ENCODE measurements around the gene SH3PXD2A. TPM values are rescaled to one million over a fixed set of nuclear protein-coding genes. Genes with fewer than 3 reads are reported as not detected.

The SH3PXD2A gene
- total and polyA plus RNA-seq, 9 donors = 33.2 to 95.0 (median 73.9) TPM

DNA sequence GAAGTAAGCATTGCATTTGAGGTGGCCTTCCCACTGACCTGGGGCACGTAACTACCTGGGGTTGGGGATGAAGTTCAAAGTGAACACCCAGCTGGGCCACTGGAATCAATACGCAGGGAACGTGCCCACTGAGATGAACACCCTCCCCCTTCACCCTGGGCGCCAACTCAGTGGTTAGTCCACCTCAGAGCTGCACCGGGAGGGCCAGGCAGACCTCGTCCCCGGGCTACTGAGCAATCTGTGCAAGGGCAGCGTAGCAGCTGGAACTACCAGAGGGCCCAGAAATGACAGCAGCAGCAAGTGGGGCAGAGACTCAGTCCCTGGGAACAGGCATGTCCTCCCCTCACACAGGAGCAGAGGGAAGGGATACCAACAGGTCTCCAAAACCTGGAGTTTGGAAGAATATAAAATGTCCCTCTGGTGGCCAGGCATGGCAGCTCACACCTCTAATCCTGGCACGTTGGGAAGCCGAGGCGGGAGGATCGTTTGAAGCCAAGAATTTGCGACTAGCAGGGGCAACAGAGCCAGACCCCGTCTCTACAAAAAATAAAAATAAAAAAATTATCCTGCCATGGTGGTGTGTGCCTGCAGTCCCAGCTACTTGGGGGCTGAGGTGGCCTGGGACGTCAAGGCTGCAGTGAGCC, 143.9 kb downstream of the SH3PXD2A start:
- WGBS (ENCODE audit: insufficient coverage) = 70% methylated on average over 2 of the region's 15 CpGs
- Histone ChIP-seq H3K4me1 (ENCODE audit: control insufficient read depth, insufficient read depth, low read length) (peaks cover 4% of the 10 kb centered on the region), H3K36me3 (ENCODE audit: control insufficient read depth, insufficient read depth, low read length) (no peaks in the 10 kb centered on the region), H3K27me3 (ENCODE audit: control insufficient read depth, insufficient read depth, low read length) (no peaks in the 10 kb centered on the region), H3K27ac (ENCODE audit: low read length) (no peak overlapping the region), H3K9me3 (replicated peaks; ENCODE audit: control insufficient read depth, low read depth, low read length) (no peaks in the 10 kb centered on the region), H3K4me3 (ENCODE audit: low read length) (no peak overlapping the region)
- no peak for DNase-seq

DNA sequence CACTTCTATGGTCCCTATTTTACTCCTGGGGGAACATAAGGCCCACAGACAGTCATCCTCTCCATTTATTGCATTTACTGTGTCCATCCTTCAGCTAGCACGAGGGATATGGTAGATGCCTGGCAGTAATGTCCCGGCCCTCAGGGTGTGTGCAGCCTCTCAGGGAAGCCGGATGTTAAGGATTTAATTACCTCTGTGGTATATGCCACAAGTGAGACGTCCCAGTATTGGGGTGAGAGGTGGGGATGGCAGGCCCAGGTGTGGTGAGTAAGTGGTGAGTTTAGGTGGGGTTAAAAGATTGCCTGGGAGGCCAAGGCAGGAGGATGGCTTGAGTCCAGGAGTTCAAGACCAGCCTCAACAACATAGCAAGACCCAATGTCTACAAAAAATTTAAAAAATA, 144.9 kb downstream of the SH3PXD2A start:
- H3K4me1 ChIP-seq (ENCODE audit: control insufficient read depth, insufficient read depth, low read length) = peaks cover 4% of the 10 kb centered on the region
- WGBS (ENCODE audit: insufficient coverage) = 84% methylated on average over 3 of the region's 4 CpGs
- no peak for DNase-seq

DNA sequence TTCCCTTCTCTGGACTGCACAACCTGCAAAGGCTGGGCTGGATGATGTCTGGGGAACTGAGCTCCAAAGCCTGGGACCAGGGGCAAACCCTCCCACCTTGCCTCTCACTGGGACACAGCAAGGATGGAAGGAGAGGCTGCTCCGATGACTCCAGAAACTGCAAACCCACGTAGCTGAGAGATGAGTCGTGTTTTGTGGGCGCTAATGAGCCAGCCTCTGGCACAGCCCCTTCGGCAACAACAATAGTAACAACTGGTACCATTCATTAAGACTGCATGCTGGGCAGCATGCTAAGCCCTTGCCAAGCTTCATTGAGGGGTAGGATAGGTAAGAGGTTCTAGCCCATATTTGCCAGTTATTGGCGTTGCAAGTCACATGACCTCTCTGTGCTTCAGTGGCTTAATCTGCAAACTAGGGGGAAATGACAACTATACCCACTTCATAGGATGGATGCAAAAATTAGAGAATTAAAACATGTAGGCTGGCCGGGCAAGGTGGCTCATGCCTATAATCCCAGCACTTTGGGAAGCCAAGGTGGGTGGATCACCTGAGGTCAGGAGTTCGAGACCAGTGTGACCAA, 145.9 kb downstream of the SH3PXD2A start:
- Histone ChIP-seq H3K4me1 (ENCODE audit: control insufficient read depth, insufficient read depth, low read length) (peaks cover 4% of the 10 kb centered on the region), H3K4me3 (ENCODE audit: low read length) (no peak overlapping the region), H3K27ac (ENCODE audit: low read length) (no peak overlapping the region), H3K36me3 (ENCODE audit: control insufficient read depth, insufficient read depth, low read length) (no peaks in the 10 kb centered on the region), H3K9me3 (replicated peaks; ENCODE audit: control insufficient read depth, low read depth, low read length) (no peaks in the 10 kb centered on the region), H3K27me3 (ENCODE audit: control insufficient read depth, insufficient read depth, low read length) (no peaks in the 10 kb centered on the region)
- 94% methylated on average over 2 of the region's 8 CpGs for WGBS (ENCODE audit: insufficient coverage)
- DNase-seq = no peak

More for the DNA sequence above, 144.9 kb downstream of the SH3PXD2A start:
- Histone ChIP-seq H3K36me3 (ENCODE audit: control insufficient read depth, insufficient read depth, low read length) (no peaks in the 10 kb centered on the region), H3K27ac (ENCODE audit: low read length) (no peak overlapping the region), H3K4me3 (ENCODE audit: low read length) (no peak overlapping the region), H3K27me3 (ENCODE audit: control insufficient read depth, insufficient read depth, low read length) (no peaks in the 10 kb centered on the region), H3K9me3 (replicated peaks; ENCODE audit: control insufficient read depth, low read depth, low read length) (no peaks in the 10 kb centered on the region)

DNA sequence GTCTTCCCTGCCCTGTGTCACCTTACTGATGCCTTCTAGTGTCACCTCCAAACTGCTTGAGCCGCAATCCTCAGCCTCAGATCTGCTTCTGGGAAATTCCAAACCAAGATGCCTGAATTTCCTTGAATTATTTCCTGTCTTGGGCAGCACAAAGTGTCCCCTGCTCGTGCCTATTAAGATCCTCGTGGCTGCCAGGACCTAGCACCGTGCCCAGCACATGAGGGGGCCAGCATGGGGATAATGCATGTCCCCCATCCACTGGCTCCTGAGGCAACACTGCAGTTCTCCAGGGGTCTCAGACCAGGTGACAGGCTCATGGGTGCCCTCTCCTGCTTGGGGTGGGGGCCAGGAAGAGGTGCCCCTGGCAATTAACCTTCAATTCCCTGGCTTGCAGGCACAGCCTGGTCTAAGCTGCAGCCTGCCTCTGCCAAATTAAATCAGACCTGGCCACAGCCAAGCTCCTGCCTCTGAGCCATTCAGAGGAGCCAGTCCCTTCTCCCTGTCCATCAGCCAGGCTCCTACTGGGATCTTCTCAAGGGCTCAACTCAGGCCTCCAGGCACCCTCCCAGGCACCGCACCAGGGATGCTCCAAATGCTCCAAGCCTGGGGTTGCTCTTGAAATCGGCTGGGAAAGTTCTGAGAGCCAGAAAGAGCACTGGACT, 146.6 kb downstream of the SH3PXD2A start:
- WGBS (ENCODE audit: insufficient coverage) = 62% methylated on average over 5 of the region's 6 CpGs
- Histone ChIP-seq H3K36me3 (ENCODE audit: control insufficient read depth, insufficient read depth, low read length) (no peaks in the 10 kb centered on the region), H3K9me3 (replicated peaks; ENCODE audit: control insufficient read depth, low read depth, low read length) (no peaks in the 10 kb centered on the region), H3K4me3 (ENCODE audit: low read length) (no peak overlapping the region), H3K4me1 (ENCODE audit: control insufficient read depth, insufficient read depth, low read length) (peaks cover 5% of the 10 kb centered on the region), H3K27me3 (ENCODE audit: control insufficient read depth, insufficient read depth, low read length) (no peaks in the 10 kb centered on the region), H3K27ac (ENCODE audit: low read length) (no peak overlapping the region)
- no peak for DNase-seq

DNA sequence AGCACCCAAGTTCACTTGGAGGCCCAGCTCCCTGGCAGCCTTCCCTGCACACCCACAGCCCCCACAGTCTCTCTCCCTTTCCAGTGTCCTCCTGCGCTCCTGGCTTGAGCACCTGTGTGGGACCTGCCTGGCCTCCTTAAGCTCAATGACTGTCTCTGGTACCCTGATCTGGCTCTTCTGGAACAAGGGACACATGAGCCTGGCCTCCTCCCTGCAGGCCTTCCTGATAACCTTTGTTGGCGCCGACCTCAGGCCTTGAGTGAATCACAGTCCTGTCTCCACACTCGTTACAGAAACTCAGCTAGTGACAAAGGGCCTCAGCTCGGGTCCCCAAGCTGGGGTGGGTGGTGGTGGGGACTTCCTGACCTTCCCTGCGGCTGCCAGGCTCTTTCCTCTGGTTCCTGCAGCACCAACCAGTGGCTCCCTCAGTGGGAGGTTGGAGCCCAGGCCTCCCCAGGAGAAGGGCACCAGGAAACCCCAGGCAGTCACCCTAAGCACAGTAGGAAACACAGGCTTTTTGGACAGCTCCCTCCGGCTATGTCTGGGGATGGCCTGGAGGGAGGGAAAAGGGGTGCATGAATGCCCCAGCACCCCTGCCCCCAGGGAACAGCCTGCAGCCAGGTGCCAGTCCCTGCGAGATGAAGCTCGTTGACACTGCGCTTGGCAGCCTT, 147.3 kb downstream of the SH3PXD2A start:
- H3K36me3 ChIP-seq (ENCODE audit: control insufficient read depth, insufficient read depth, low read length) = no peaks in the 10 kb centered on the region
- H3K27me3 ChIP-seq (ENCODE audit: control insufficient read depth, insufficient read depth, low read length) = no peaks in the 10 kb centered on the region
- WGBS (ENCODE audit: insufficient coverage) = 85% methylated on average over 4 of the region's 10 CpGs
- no peak overlapping the region for H3K27ac ChIP-seq (ENCODE audit: low read length)
- DNase-seq = no peak
- H3K4me3 ChIP-seq (ENCODE audit: low read length) = no peak overlapping the region
- no peaks in the 10 kb centered on the region for H3K9me3 ChIP-seq (replicated peaks; ENCODE audit: control insufficient read depth, low read depth, low read length)
- peaks cover 2% of the 10 kb centered on the region for H3K4me1 ChIP-seq (ENCODE audit: control insufficient read depth, insufficient read depth, low read length)

DNA sequence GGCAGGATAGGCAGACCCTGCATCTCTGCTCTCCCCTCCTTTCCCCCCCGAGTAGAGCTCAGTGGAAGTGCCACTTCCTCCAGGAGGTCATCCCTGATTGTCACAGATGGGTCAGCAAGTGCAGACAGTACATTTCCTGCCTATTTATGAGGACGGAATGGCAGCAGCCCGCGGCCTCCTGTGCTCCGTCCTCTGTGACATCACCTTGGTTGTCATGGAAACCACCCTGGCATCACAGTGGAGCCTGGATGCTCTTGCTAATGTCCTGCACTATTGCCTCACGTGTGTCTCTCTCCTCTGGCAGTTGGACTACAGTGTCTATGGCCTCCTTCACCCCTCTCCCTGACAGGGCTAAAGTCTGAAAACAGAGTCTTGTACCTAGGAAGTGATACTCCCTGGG, 148.6 kb downstream of the SH3PXD2A start:
- Histone ChIP-seq H3K4me1 (ENCODE audit: control insufficient read depth, insufficient read depth, low read length) (peaks cover 2% of the 10 kb centered on the region), H3K27ac (ENCODE audit: low read length) (no peak overlapping the region), H3K27me3 (ENCODE audit: control insufficient read depth, insufficient read depth, low read length) (no peaks in the 10 kb centered on the region), H3K9me3 (replicated peaks; ENCODE audit: control insufficient read depth, low read depth, low read length) (no peaks in the 10 kb centered on the region), H3K36me3 (ENCODE audit: control insufficient read depth, insufficient read depth, low read length) (no peaks in the 10 kb centered on the region), H3K4me3 (ENCODE audit: low read length) (no peak overlapping the region)
- DNase-seq = no peak
- WGBS (ENCODE audit: insufficient coverage) = 70% methylated on average over 6 of the region's 6 CpGs

DNA sequence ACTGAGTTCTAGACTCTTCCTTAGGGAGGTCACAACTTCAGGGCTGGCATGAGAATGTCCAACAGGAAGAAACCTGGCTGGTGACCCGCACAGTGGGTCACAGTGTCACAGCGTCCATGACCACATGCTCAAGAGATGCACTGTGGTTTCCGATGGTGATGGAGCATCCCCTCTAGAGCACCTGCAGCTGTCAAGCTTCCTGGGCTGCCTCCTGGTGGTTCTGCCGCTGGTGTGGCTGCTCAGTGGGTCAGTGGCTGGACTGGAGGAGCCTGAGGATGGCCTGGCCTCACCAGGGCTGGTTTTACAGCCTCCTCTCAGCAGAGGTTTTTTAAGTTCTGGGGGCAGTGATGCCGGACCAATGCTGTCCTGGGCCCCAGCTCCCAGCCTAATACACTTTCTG, 149.3 kb downstream of the SH3PXD2A start:
- 64% methylated on average over 4 of the region's 5 CpGs for WGBS (ENCODE audit: insufficient coverage)
- no peaks in the 10 kb centered on the region for H3K27me3 ChIP-seq (ENCODE audit: control insufficient read depth, insufficient read depth, low read length)
- peaks cover 2% of the 10 kb centered on the region for H3K4me1 ChIP-seq (ENCODE audit: control insufficient read depth, insufficient read depth, low read length)
- H3K27ac ChIP-seq (ENCODE audit: low read length) = no peak overlapping the region
- no peak for DNase-seq
- no peak overlapping the region for H3K4me3 ChIP-seq (ENCODE audit: low read length)
- H3K9me3 ChIP-seq (replicated peaks; ENCODE audit: control insufficient read depth, low read depth, low read length) = no peaks in the 10 kb centered on the region
- no peaks in the 10 kb centered on the region for H3K36me3 ChIP-seq (ENCODE audit: control insufficient read depth, insufficient read depth, low read length)

DNA sequence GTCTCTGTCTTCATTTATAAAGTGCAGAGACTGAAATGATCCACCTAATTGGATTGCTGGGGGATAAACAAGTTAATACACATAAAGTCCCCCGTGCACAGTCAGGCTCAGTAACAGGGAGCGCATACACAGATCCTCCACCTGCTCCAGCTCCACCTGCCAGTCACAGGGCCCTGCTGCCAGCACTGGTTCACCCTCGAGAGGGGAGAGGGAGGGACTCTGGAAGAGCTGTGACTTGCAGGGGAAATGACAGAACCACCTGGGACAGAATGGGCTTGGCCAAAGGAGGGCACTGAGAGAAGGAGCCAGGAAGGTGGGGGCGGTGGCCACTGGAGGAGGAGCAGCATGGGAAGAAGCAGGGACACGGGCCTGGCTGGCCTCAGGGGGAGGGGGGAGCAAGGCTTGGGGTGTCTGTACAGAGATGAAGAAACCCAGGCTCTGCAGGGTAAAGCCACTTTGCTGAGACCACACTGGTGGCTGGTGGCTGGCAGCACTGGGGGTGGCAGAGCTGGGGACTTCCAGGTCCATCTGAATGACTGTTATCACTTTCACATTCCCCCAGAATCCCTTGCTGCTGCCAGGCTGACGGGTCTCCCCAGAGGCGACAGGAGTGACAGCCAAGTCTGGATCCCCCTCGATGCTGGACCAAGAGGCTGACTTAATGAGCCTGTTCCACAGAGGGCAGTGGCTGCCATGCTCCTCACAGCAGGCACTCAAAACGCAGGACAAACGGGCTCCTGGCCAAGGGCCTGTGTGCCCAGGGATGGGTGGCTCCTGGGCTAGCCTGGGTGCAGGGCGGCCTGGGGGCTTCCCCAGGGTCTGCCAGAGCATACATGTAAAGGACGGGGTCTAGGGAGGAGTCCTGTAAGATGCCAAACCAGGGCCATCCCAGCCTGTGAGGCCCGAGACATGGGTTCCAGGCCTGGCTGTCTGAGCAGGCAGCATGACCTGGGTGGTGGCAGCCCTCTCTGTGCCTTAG, 151.1 kb downstream of the SH3PXD2A start:
- 67% methylated on average over 11 of the region's 13 CpGs for WGBS (ENCODE audit: insufficient coverage)
- Histone ChIP-seq H3K27me3 (ENCODE audit: control insufficient read depth, insufficient read depth, low read length) (no peaks in the 10 kb centered on the region), H3K27ac (ENCODE audit: low read length) (no peak overlapping the region)

DNA sequence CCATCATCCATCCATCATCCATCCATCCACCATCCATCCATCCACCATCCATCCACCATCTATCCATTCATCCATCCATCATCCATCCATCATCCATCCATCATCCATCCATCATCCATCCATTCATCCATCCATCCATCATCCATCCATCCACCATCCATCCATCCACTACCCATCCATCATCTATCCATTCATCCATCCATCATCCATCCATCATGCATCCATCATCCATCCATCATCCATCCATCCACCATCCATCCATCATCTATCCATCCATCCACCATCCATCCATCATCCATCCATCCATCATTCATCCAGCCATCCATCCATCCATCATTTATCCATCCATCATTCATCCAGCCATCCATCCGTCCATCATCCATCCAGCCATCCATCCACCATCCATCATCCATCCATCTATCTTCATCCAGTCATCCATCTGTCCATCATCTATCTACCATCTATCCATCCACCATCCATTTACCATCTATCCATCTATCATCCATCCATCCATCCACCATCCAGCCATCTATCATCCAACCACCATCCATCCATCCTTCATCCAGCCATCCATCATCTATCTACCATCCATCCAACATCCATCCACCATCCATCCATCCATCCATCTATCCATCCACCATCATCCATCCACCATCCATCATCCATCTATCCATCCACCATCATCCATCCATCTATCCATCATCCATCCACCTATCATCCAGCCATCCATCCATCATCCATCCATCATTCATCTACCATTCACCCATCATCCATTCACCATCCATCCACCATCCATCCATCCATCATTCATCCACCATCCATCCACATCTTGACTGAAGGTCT, 153.8 kb downstream of the SH3PXD2A start:
- no peak for DNase-seq
- Histone ChIP-seq H3K27ac (ENCODE audit: low read length) (no peak overlapping the region), H3K27me3 (ENCODE audit: control insufficient read depth, insufficient read depth, low read length) (no peaks in the 10 kb centered on the region), H3K36me3 (ENCODE audit: control insufficient read depth, insufficient read depth, low read length) (no peaks in the 10 kb centered on the region), H3K4me3 (ENCODE audit: low read length) (no peak overlapping the region), H3K9me3 (replicated peaks; ENCODE audit: control insufficient read depth, low read depth, low read length) (no peaks in the 10 kb centered on the region), H3K4me1 (ENCODE audit: control insufficient read depth, insufficient read depth, low read length) (peaks cover 7% of the 10 kb centered on the region)
- WGBS (ENCODE audit: insufficient coverage) = 62% methylated on average over 1 of the region's 1 CpG

More for the DNA sequence above, 151.1 kb downstream of the SH3PXD2A start:
- Histone ChIP-seq H3K36me3 (ENCODE audit: control insufficient read depth, insufficient read depth, low read length) (no peaks in the 10 kb centered on the region), H3K4me1 (ENCODE audit: control insufficient read depth, insufficient read depth, low read length) (peaks cover 2% of the 10 kb centered on the region), H3K9me3 (replicated peaks; ENCODE audit: control insufficient read depth, low read depth, low read length) (no peaks in the 10 kb centered on the region), H3K4me3 (ENCODE audit: low read length) (no peak overlapping the region)
- no peak for DNase-seq

All from muscle of leg (tissue), 11 donors.